HEK293T (cell line): ENCODE measurements around the gene SMKR1.

Experiments used
- ARNT ChIP-seq: fragments of 450-650 bp; IDR thresholded peaks from 2 replicates; pipeline ENCODE4 v1.6.1; 2017; ENCODE audit warnings: mild to moderate bottlenecking
- BHLHE40 ChIP-seq: fragments of 450-650 bp; IDR thresholded peaks from 2 replicates; pipeline ENCODE4 v1.6.1; 2016; ENCODE audit warnings: mild to moderate bottlenecking, moderate library complexity, borderline replicate concordance
- CTBP1 ChIP-seq: fragments of 450-650 bp; IDR thresholded peaks from 2 replicates; pipeline ENCODE4 v1.6.1; 2016; ENCODE audit warnings: borderline replicate concordance
- FOXA1 ChIP-seq: fragments of 450-650 bp; IDR thresholded peaks from 2 replicates; pipeline ENCODE4 v1.6.1; 2016; ENCODE audit warnings: mild to moderate bottlenecking
- FOXK2 ChIP-seq: fragments of 450-650 bp; IDR thresholded peaks from 2 replicates; pipeline ENCODE4 v1.6.1; 2016; ENCODE audit warnings: mild to moderate bottlenecking
- SP1 ChIP-seq: fragments of 450-650 bp; IDR thresholded peaks from 2 replicates; pipeline ENCODE4 v1.6.1; 2017
- TARDBP ChIP-seq: fragments of 450-650 bp; IDR thresholded peaks from 2 replicates; pipeline ENCODE4 v1.6.1; 2016
- TF ChIP-seq, protein P1 (sequence below): fragments of 450-650 bp; IDR thresholded peaks from 2 replicates; pipeline ENCODE4 v1.6.1; 2016

DNA sequence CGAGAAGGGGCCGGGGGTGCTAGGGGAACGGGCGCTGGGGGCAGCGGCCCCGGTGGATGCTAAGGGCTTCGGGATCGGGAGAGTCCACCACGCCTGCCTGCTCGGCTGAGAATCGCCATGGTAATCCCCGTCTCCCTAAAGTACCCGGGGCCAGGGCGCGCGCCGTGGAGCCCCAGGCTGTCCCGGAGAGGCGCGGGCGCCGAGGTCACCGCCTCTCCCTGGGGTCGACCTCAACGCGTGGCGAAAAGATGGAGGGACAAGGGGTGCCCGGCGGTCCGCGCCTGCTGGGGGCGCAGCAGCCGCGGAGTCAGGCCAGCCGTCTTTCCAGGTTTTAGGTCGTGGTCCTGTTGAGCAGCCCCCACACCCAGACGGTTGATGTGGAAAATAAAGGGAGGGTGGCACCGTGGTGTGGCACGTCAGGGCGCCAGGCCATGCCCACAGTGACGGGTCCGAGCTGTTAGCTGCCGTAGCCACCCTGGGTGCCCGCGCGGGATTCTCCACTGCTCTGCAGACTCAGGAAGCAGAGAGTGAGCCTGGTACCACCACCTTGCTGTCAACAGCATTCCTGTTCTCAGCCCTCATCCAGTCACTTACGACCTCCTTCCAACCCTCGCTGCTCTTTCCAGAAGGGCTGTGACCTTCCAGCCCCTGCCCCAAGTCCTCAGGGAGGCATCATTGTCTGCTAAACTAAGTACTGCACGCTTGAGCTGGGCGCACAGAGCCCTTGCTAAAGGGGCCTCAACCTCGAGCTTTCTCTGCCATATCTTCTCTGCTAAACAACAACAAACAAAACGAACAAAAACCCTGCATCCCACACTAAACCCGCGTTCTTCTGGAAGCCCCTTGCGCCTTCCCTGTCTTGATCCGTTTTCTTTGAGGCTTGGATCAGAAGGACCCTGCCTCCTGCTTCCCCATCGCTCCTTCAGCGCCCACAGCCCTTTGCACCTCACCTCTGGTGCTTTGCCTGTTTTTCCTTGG is 666 bp downstream of the SMKR1 start:
- TF ChIP-seq FOXK2 (no peak), FOXA1 (no peak), CTBP1 (no peak), TARDBP (no peak), BHLHE40 (no peak), ARNT (no peak), SP1 (no peak)
- TF ChIP-seq, protein P1, sequence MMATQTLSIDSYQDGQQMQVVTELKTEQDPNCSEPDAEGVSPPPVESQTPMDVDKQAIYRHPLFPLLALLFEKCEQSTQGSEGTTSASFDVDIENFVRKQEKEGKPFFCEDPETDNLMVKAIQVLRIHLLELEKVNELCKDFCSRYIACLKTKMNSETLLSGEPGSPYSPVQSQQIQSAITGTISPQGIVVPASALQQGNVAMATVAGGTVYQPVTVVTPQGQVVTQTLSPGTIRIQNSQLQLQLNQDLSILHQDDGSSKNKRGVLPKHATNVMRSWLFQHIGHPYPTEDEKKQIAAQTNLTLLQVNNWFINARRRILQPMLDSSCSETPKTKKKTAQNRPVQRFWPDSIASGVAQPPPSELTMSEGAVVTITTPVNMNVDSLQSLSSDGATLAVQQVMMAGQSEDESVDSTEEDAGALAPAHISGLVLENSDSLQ: no peak
